MG63 (cell line): ENCODE results near the gene FAM25G. TPM values are rescaled to one million over a fixed set of nuclear protein-coding genes. Genes with fewer than 3 reads are reported as not detected.

Experiments used
- total RNA-seq: library from RNA; depleted of rRNA; stranded (reverse); fragments of >200 nt; shearing (Covaris generic); gene quantifications from 2 replicates; pipeline ENCODE4 v1.2.3, GENCODE V29; 2014; ENCODE audit warnings: low replicate concordance; rRNA removed

Gene FAM25G
- total RNA-seq, 1 experiment from 2014 or later, result not detected

Other genes with a start within 250 kb of the FAM25G start
- gene GDF10, start 191.5 kb downstream of the FAM25G start, total RNA-seq, result not detected in 2 replicates
- not detected in 2 replicates for gene GDF2, start 169.2 kb downstream of the FAM25G start, total RNA-seq
- not detected in 2 replicates for gene RBP3, start 143.3 kb downstream of the FAM25G start, total RNA-seq
- 0.07 TPM in 1 of 2 replicates, not detected in the other for gene ZNF488, start 107.4 kb downstream of the FAM25G start, total RNA-seq
- 2.5 TPM in 1 of 2 replicates, not detected in the other for gene ANXA8, start 7.6 kb downstream of the FAM25G start, total RNA-seq
- gene AGAP9, start 31.9 kb upstream of the FAM25G start, total RNA-seq, result 1.7 and 3.8 TPM in 2 replicates